Thyroid gland (tissue), 4 donors: ENCODE measurements around the gene CCP110. TPM values are rescaled to one million over a fixed set of nuclear protein-coding genes. Genes with fewer than 3 reads are reported as not detected.

Experiments used
- DNase-seq, 2 donors: peaks; one replicate each; pipeline ENCODE4 v3.0.0-alpha.2; 2019
- H3K27ac ChIP-seq, 3 donors: fragments of 200-600 bp; sonication (generic); 1 replicate in 2 of 3; 2 replicates in 1 of 3; pipeline ENCODE4 v1.5.1; 2016 to 2019; ENCODE audit warnings: mild to moderate bottlenecking in 1 of 3, moderate library complexity in 1 of 3
- H3K27me3 ChIP-seq: fragments of 200-600 bp; sonication (generic); one replicate; pipeline ENCODE4 v1.5.1; 2019
- H3K36me3 ChIP-seq, 2 donors: fragments of 200-600 bp; sonication (generic); one replicate each; pipeline ENCODE4 v1.5.1; 2016 to 2019
- H3K4me1 ChIP-seq, 2 donors: fragments of 200-600 bp; sonication (generic); one replicate each; pipeline ENCODE4 v1.5.1; 2017 to 2019
- H3K4me3 ChIP-seq, 3 donors: fragments of 200-600 bp; sonication (generic); replicated peaks in 1 of 3; 1 replicate in 2 of 3; 2 replicates in 1 of 3; pipeline ENCODE4 v1.5.1; 2016; ENCODE audit warnings: mild to moderate bottlenecking in 1 of 3
- H3K9me3 ChIP-seq: fragments of 200-600 bp; sonication (generic); one replicate; pipeline ENCODE4 v1.5.1; 2017
- CTCF ChIP-seq, 6 experiments: fragments of 200-600 bp in 3 of 6; fragments of 450-650 bp in 3 of 6; sonication (generic) in 3 of 6; IDR thresholded peaks; one replicate each; pipeline ENCODE4 v1.5.1; 2016 to 2019; ENCODE audit warnings: antibody characterized with exemption in 6 of 6, mild to moderate bottlenecking in 2 of 6, inconsistent platforms in 1 of 6, moderate library complexity in 1 of 6
- POLR2A ChIP-seq, 2 donors: fragments of 450-650 bp; IDR thresholded peaks; one replicate each; pipeline ENCODE4 v1.6.1; 2017; ENCODE audit warnings: antibody characterized with exemption in 2 of 2, mild to moderate bottlenecking in 2 of 2, moderate library complexity in 1 of 2
- WGBS, 2 donors: methylation state at CpG; one replicate each; pipeline ENCODE4 v1.1.5; 2017; 5-methylcytosine and 5-hydroxymethylcytosine counted together
- intact Hi-C: fragments of 100-400 bp; cut with DNase I; formaldehyde crosslinking; loops from one replicate; pipeline ENCODE4 v1.15.1; 2023
- total RNA-seq, 4 donors: library from RNA; depleted of rRNA; stranded (reverse); fragments of >200 nt; gene quantifications; one replicate each; pipeline ENCODE4 v1.2.3, GENCODE V29; 2016

Gene CCP110
- total RNA-seq, result 10 to 100 TPM; 19.5 to 27.8 (median 24.0) TPM

- Histone ChIP-seq H3K27me3 (no peaks in the 10 kb centered on the region), H3K4me1 (peaks cover 24 to 36% of the 10 kb centered on the region in 2 donors), H3K4me3 (peak within 1 kb of the TSS; percentile 54 to 91 (median 84)), H3K27ac (peak within 1 kb of the TSS in 1 of 3 donors; percentile 48), H3K9me3 (no peaks in the 10 kb centered on the region), H3K36me3 (peaks cover 0 to 6% of the 10 kb centered on the region in 2 donors)
- TF ChIP-seq POLR2A (IDR thresholded peaks at IDR 0.05) (peak in 1 of 2 donors; percentile 76), CTCF (IDR thresholded peaks at IDR 0.05) (no peak)
- DNase-seq, result peak; percentile 98 to 99
- intact Hi-C loops, result loop anchor here (5.0 kb wide), 1 partner anchor 34 kb away; the partner anchor contains the start of gene VPS35L
- WGBS, 2 donors, result 1% methylated on average over 37 to 41 of the region's 51 CpGs
Measured at GRCh38 chr16:19523559-19524355, at the start of gene CCP110. Gene CCP110, plus strand, starts transcription at chr16:19523942. Its CDS starts 3,940 bp downstream, at chr16:19527882.

- intact Hi-C loops, result no loop called here
- Histone ChIP-seq H3K4me1 (peaks cover 0 to 5% of the 10 kb centered on the region in 2 donors), H3K27ac (no peak overlapping the region), H3K36me3 (no peaks in the 10 kb centered on the region), H3K9me3 (no peaks in the 10 kb centered on the region), H3K4me3 (no peak overlapping the region), H3K27me3 (no peaks in the 10 kb centered on the region)
- TF ChIP-seq CTCF (IDR thresholded peaks at IDR 0.05), result no peak
- no peak for TF ChIP-seq POLR2A (IDR thresholded peaks at IDR 0.05)
- no peak for DNase-seq
- 63 to 70% methylated on average over 5 of the region's 5 CpGs for WGBS, 2 donors
Measured at GRCh38 chr16:19474617-19475016, 49.1 kb upstream of the CCP110 start.

- Histone ChIP-seq H3K9me3 (no peaks in the 10 kb centered on the region), H3K27ac (no peak overlapping the region), H3K4me3 (no peak overlapping the region), H3K4me1 (peaks cover 0 to 5% of the 10 kb centered on the region in 2 donors), H3K36me3 (no peaks in the 10 kb centered on the region), H3K27me3 (no peaks in the 10 kb centered on the region)
- TF ChIP-seq POLR2A (IDR thresholded peaks at IDR 0.05), result no peak
- no peak for DNase-seq
- WGBS, 2 donors, result 91 to 95% methylated on average over 1 of the region's 1 CpG
- intact Hi-C loops, result no loop called here
Measured at GRCh38 chr16:19478505-19478904, 45.2 kb upstream of the CCP110 start.

- intact Hi-C loops, result no loop called here
- 70 to 85% methylated on average over 3 of the region's 3 CpGs for WGBS, 2 donors
- no peak for TF ChIP-seq CTCF (IDR thresholded peaks at IDR 0.05)
- no peak for TF ChIP-seq POLR2A (IDR thresholded peaks at IDR 0.05)
Measured at GRCh38 chr16:19479302-19479721, 44.4 kb upstream of the CCP110 start.

GRCh38 chr16:19481296-19481695 lies 42.4 kb upstream of the CCP110 start:
- 73 to 77% methylated on average over 2 of the region's 2 CpGs for WGBS, 2 donors

More at GRCh38 chr16:19479302-19479721, 44.4 kb upstream of the CCP110 start:
- no peaks in the 10 kb centered on the region for H3K27me3 ChIP-seq
- no peak overlapping the region for H3K27ac ChIP-seq
- no peaks in the 10 kb centered on the region for H3K9me3 ChIP-seq
- H3K4me3 ChIP-seq, result no peak overlapping the region
- H3K4me1 ChIP-seq, result peaks cover 0 to 5% of the 10 kb centered on the region in 2 donors
- H3K36me3 ChIP-seq, result no peaks in the 10 kb centered on the region
- DNase-seq, result no peak

More at GRCh38 chr16:19481296-19481695, 42.4 kb upstream of the CCP110 start:
- H3K36me3 ChIP-seq, result no peaks in the 10 kb centered on the region
- no peak overlapping the region for H3K27ac ChIP-seq
- H3K9me3 ChIP-seq, result no peaks in the 10 kb centered on the region
- intact Hi-C loops, result no loop called here
- TF ChIP-seq POLR2A (IDR thresholded peaks at IDR 0.05), result no peak
- no peak for TF ChIP-seq CTCF (IDR thresholded peaks at IDR 0.05)
- H3K27me3 ChIP-seq, result no peaks in the 10 kb centered on the region
- DNase-seq, result peak in 1 of 2 donors; percentile 14
- no peak overlapping the region for H3K4me3 ChIP-seq
- H3K4me1 ChIP-seq, result peaks cover 0 to under 1% of the 10 kb centered on the region in 2 donors
